Fibroblast of villous mesenchyme (primary cell): ENCODE measurements around the gene JUN. TPM values are rescaled to one million over a fixed set of nuclear protein-coding genes. Genes with fewer than 3 reads are reported as not detected.

Source experiments
- DNase-seq: peaks from one replicate; pipeline ENCODE4 v3.0.0-alpha.2; 2010; ENCODE audit warnings: low read depth
- H3K4me3 ChIP-seq: 2 replicates; pipeline ENCODE4 v1.5.1; 2011; ENCODE audit warnings: low read depth, mild to moderate bottlenecking, low read length
- total RNA-seq: library from RNA; depleted of rRNA; stranded (reverse); fragments of >200 nt; gene quantifications from 2 replicates; pipeline ENCODE4 v1.2.3, GENCODE V29; 2012
- TF ChIP-seq, protein P1 (sequence below): IDR thresholded peaks from 2 replicates; pipeline ENCODE4 v1.5.1; 2012; ENCODE audit warnings: low read depth, mild to moderate bottlenecking, low read length; ENCODE audit not compliant: insufficient read depth

Gene JUN
- total RNA-seq, 1 donor, result 84.6 TPM

DNA sequence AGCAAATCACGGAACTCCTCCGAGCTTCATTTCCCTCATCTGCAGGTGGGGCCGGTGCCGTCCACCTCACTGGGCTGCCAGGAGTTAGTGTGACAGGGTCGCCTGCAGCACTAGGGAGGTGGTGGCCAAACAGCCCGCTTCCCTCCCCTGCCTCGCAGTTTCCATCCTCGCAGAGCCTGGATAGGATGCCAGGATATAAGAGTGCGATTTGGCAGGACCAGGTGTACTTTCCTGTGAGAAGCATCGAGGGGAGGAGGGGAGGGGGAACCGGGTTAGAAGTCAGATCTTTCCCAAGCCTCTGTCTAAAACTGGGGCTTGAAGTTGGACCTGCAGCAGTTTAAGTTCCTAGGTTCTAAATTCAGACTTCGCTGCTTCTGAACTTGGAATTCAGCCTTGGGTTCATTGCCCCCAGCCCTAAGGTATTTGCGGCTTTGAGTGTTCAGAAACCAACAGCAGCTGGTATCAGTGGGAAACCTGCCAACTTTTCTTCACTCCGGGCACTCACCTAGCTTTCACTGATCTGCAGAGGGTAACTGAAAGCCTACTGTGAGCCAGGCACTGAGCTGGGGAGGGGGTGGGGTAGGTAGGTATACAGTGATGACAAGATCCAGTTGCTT, 1.7 kb upstream of the JUN start:
- DNase-seq, result peak; percentile 72
- peak overlapping the region; percentile 86 for H3K4me3 ChIP-seq

DNA sequence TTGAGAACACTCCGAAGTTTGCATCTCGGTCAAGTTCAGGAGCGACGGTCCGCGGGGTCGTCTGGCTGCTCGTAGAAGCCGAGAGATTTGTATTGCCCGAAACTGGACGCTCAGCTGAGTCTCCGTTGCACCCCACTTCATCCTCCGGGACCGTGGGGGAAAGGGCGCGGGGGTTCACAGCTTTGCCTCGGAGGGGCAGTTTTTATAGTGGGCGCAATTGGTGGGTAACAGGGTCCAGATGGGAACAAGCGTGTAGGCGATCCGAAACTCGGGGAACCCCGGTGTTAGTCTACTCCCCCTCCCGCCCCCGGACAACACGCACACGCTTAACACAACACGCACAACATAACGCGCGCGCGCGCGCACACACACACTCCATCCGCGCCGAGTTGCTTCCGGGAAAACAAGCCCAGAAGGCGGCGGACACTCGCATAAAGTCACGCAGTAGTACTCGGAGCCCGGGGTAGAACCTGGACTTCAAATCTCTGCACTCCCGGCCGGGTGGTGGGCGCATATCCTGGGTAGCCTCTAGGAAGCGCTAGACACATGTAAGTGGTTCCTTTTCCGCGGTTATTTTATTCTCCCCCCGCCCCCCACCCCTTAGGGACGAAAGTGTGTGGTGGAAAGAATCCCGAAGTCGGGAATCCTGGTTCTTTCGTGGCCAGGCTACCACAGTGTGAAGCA, 1.1 kb upstream of the JUN start:
- TF ChIP-seq, protein P1, sequence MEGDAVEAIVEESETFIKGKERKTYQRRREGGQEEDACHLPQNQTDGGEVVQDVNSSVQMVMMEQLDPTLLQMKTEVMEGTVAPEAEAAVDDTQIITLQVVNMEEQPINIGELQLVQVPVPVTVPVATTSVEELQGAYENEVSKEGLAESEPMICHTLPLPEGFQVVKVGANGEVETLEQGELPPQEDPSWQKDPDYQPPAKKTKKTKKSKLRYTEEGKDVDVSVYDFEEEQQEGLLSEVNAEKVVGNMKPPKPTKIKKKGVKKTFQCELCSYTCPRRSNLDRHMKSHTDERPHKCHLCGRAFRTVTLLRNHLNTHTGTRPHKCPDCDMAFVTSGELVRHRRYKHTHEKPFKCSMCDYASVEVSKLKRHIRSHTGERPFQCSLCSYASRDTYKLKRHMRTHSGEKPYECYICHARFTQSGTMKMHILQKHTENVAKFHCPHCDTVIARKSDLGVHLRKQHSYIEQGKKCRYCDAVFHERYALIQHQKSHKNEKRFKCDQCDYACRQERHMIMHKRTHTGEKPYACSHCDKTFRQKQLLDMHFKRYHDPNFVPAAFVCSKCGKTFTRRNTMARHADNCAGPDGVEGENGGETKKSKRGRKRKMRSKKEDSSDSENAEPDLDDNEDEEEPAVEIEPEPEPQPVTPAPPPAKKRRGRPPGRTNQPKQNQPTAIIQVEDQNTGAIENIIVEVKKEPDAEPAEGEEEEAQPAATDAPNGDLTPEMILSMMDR, result peak; percentile 69
- peak; percentile 96 for DNase-seq
- H3K4me3 ChIP-seq, result peak overlapping the region; percentile 86

More for the DNA sequence above, 1.7 kb upstream of the JUN start:
- TF ChIP-seq, protein P1, result no peak

DNA sequence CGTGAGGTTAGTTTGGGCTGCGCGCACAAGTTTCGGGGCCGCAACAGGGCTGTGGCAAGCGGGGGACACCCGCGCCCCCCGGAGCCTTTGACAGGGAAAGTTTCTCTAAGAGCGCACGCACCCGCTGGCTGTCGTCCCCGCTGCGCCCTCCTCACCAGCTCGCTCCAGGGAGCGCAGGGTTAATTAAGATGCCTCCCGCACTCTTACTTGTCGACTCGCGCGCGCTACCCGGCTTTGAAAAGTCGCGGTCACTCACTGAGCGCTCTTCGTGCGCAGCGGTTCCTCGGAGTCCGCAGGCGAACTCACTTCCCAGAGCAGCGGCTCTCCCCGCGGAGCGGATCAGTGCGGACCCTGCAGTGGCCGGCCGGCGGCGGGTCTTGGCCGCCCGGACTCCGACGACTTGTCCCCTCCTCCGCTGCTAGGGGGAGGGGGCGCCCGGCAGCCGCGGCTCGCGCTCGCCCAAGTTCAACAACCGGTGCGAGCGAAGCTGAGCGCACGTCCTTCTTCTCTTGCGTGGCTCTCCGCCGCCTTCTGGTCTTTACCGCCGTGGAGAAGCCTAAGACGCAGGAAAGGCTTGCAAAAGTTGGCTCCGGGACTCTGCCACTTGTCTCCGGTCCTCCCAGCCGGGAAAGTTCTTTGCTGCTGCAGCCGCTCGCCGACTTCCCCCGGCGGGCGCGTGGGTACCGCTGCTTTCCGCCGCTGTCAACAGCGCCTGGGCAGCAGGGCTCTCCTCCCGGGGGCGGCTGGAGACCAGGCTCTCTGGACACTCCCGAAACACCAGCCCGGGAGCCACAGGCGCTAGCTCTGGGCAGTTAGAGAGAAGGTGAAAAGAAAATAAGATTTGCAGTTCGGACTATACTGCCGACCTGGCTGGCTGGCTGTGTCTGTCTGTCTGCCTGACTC, 506 bp downstream of the JUN start:
- DNase-seq, result peak; percentile 61
- TF ChIP-seq, protein P1, result no peak
- peak overlapping the region; percentile 97 for H3K4me3 ChIP-seq

DNA sequence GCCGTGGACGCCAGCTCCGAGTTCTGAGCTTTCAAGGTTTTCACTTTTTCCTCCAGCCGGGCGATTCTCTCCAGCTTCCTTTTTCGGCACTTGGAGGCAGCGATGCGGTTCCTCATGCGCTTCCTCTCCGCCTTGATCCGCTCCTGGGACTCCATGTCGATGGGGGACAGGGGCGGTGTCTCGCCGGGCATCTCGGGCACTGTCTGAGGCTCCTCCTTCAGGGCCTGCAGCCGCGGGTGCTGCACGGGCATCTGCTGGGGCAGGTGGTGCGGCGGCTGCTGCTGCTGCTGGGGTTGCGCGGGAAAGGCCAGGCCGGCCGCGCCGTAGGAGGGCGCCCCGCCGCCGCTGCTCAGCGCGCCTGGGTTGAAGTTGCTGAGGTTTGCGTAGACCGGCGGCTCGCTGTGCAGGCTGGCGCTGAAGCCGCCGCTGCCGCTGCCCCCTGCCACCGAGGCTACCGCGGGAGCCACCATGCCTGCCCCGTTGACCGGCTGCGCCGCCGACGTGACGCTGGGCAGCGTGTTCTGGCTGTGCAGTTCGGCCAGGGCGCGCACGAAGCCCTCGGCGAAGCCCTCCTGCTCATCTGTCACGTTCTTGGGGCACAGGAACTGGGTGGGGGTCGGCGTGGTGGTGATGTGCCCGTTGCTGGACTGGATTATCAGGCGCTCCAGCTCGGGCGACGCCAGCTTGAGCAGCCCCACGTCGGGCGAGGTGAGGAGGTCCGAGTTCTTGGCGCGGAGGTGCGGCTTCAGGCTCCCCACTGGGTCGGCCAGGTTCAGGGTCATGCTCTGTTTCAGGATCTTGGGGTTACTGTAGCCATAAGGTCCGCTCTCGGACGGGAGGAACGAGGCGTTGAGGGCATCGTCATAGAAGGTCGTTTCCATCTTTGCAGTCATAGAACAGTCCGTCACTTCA, 1.4 kb downstream of the JUN start:
- TF ChIP-seq, protein P1, result no peak
- DNase-seq, result peak; percentile 40
- peak overlapping the region; percentile 97 for H3K4me3 ChIP-seq

DNA sequence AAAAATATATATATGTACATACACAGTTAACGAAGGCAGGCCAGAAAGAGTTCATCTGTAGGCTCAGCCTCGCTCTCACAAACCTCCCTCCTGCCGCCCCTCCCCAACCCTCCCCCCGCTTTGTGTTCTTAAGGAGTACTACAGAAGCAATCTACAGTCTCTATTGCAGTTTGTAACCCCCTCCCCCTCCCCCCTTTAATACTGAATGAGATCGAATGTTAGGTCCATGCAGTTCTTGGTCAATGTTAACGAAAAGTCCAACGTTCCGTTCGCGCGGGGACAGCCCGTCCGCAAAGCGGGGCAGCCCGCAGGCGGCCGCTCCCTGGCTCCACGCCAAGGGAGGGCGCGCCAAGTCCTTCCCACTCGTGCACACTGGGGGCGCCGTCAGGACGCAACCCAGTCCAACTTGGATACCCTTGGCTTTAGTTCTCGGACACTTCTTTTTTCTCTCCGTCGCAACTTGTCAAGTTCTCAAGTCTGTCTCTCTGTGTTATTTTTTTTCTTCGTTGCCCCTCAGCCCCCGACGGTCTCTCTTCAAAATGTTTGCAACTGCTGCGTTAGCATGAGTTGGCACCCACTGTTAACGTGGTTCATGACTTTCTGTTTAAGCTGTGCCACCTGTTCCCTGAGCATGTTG, 2.2 kb downstream of the JUN start:
- TF ChIP-seq, protein P1, result peak; percentile 47
- peak; percentile 73 for DNase-seq
- peak overlapping the region; percentile 97 for H3K4me3 ChIP-seq
